ENCODE data around the gene PRKAG1. TPM values are rescaled to one million over a fixed set of nuclear protein-coding genes. Genes with fewer than 3 reads are reported as not detected.

PRKAG1 gene
- total and polyA plus RNA-seq, 4 donors: 43.2 to 75.2 (median 69.9) TPM

- Histone ChIP-seq H3K27ac (ENCODE audit: low read depth, low read length) (no peak overlapping the region), H3K27me3 (ENCODE audit: control insufficient read depth, insufficient read depth, low read length) (peaks cover 63% of the 10 kb centered on the region), H3K4me1 (ENCODE audit: control insufficient read depth, insufficient read depth, low read length) (peaks cover 45% of the 10 kb centered on the region), H3K9me3 (ENCODE audit: control insufficient read depth, insufficient read depth, low read length) (no peaks in the 10 kb centered on the region), H3K36me3 (ENCODE audit: control insufficient read depth, insufficient read depth, low read length) (peaks cover 23% of the 10 kb centered on the region), H3K4me3 (ENCODE audit: low read depth, low read length) (no peak overlapping the region)
- under 1% methylated on average over 32 of the region's 48 CpGs for WGBS (ENCODE audit: insufficient coverage)
- peak in 2 of 6 donors; percentile 14 to 31 for DNase-seq (ENCODE audit: low read depth in 4 of 6, low spot score in 6 of 6)
Observed at GRCh38 chr12:48998497-48999353, 19.9 kb downstream of the PRKAG1 start.

GRCh38 chr12:48997719-48998496 is 20.7 kb downstream of the PRKAG1 start:
- H3K36me3 ChIP-seq (ENCODE audit: control insufficient read depth, insufficient read depth, low read length): peaks cover 16% of the 10 kb centered on the region
- no peak overlapping the region for H3K4me3 ChIP-seq (ENCODE audit: low read depth, low read length)
- H3K4me1 ChIP-seq (ENCODE audit: control insufficient read depth, insufficient read depth, low read length): peaks cover 45% of the 10 kb centered on the region
- DNase-seq (ENCODE audit: low read depth in 4 of 6, low spot score in 6 of 6): peak in 1 of 6 donors; percentile 3
- no peak overlapping the region for H3K27ac ChIP-seq (ENCODE audit: low read depth, low read length)
- H3K27me3 ChIP-seq (ENCODE audit: control insufficient read depth, insufficient read depth, low read length): peaks cover 70% of the 10 kb centered on the region
- WGBS (ENCODE audit: insufficient coverage): 2% methylated on average over 56 of the region's 57 CpGs
- H3K9me3 ChIP-seq (ENCODE audit: control insufficient read depth, insufficient read depth, low read length): no peaks in the 10 kb centered on the region

- 4% methylated on average over 60 of the region's 71 CpGs for WGBS (ENCODE audit: insufficient coverage)
- H3K27ac ChIP-seq (ENCODE audit: low read depth, low read length): no peak overlapping the region
- peak overlapping the region; percentile 9 for H3K4me3 ChIP-seq (ENCODE audit: low read depth, low read length)
- H3K4me1 ChIP-seq (ENCODE audit: control insufficient read depth, insufficient read depth, low read length): peaks cover 45% of the 10 kb centered on the region
- peak in 2 of 6 donors; percentile 92 to 93 for DNase-seq (ENCODE audit: low read depth in 4 of 6, low spot score in 6 of 6)
- H3K27me3 ChIP-seq (ENCODE audit: control insufficient read depth, insufficient read depth, low read length): peaks cover 72% of the 10 kb centered on the region
- peaks cover 7% of the 10 kb centered on the region for H3K36me3 ChIP-seq (ENCODE audit: control insufficient read depth, insufficient read depth, low read length)
- no peaks in the 10 kb centered on the region for H3K9me3 ChIP-seq (ENCODE audit: control insufficient read depth, insufficient read depth, low read length)
Observed at GRCh38 chr12:48996794-48997718, 21.5 kb downstream of the PRKAG1 start.

- 2% methylated on average over 25 of the region's 32 CpGs for WGBS (ENCODE audit: insufficient coverage)
- DNase-seq (ENCODE audit: low read depth in 4 of 6, low spot score in 6 of 6): peak in 2 of 6 donors; percentile 89 to 90
- Histone ChIP-seq H3K27me3 (ENCODE audit: control insufficient read depth, insufficient read depth, low read length) (peaks cover 79% of the 10 kb centered on the region), H3K27ac (ENCODE audit: low read depth, low read length) (no peak overlapping the region), H3K9me3 (ENCODE audit: control insufficient read depth, insufficient read depth, low read length) (no peaks in the 10 kb centered on the region), H3K4me1 (ENCODE audit: control insufficient read depth, insufficient read depth, low read length) (peaks cover 42% of the 10 kb centered on the region), H3K4me3 (ENCODE audit: low read depth, low read length) (peak overlapping the region; percentile 9), H3K36me3 (ENCODE audit: control insufficient read depth, insufficient read depth, low read length) (no peaks in the 10 kb centered on the region)
Observed at GRCh38 chr12:48995086-48995879, 23.3 kb downstream of the PRKAG1 start.

GRCh38 chr12:48994224-48995085 is 24.1 kb downstream of the PRKAG1 start:
- no peak for DNase-seq (ENCODE audit: low read depth in 4 of 6, low spot score in 6 of 6)
- Histone ChIP-seq H3K36me3 (ENCODE audit: control insufficient read depth, insufficient read depth, low read length) (no peaks in the 10 kb centered on the region), H3K27me3 (ENCODE audit: control insufficient read depth, insufficient read depth, low read length) (peaks cover 77% of the 10 kb centered on the region), H3K4me1 (ENCODE audit: control insufficient read depth, insufficient read depth, low read length) (peaks cover 34% of the 10 kb centered on the region), H3K9me3 (ENCODE audit: control insufficient read depth, insufficient read depth, low read length) (no peaks in the 10 kb centered on the region), H3K4me3 (ENCODE audit: low read depth, low read length) (no peak overlapping the region), H3K27ac (ENCODE audit: low read depth, low read length) (no peak overlapping the region)
- 32% methylated on average over 14 of the region's 32 CpGs for WGBS (ENCODE audit: insufficient coverage)

GRCh38 chr12:48993787-48994186 is 24.8 kb downstream of the PRKAG1 start:
- WGBS (ENCODE audit: insufficient coverage): 80% methylated on average over 3 of the region's 3 CpGs
- peaks cover 77% of the 10 kb centered on the region for H3K27me3 ChIP-seq (ENCODE audit: control insufficient read depth, insufficient read depth, low read length)

GRCh38 chr12:48991247-48992050 is 27.1 kb downstream of the PRKAG1 start:
- Histone ChIP-seq H3K27me3 (ENCODE audit: control insufficient read depth, insufficient read depth, low read length) (peaks cover 72% of the 10 kb centered on the region), H3K36me3 (ENCODE audit: control insufficient read depth, insufficient read depth, low read length) (no peaks in the 10 kb centered on the region), H3K9me3 (ENCODE audit: control insufficient read depth, insufficient read depth, low read length) (no peaks in the 10 kb centered on the region), H3K4me1 (ENCODE audit: control insufficient read depth, insufficient read depth, low read length) (peaks cover 22% of the 10 kb centered on the region), H3K27ac (ENCODE audit: low read depth, low read length) (no peak overlapping the region), H3K4me3 (ENCODE audit: low read depth, low read length) (no peak overlapping the region)
- WGBS (ENCODE audit: insufficient coverage): 66% methylated on average over 6 of the region's 8 CpGs
- no peak for DNase-seq (ENCODE audit: low read depth in 4 of 6, low spot score in 6 of 6)

More at GRCh38 chr12:48993787-48994186, 24.8 kb downstream of the PRKAG1 start:
- Histone ChIP-seq H3K4me1 (ENCODE audit: control insufficient read depth, insufficient read depth, low read length) (peaks cover 28% of the 10 kb centered on the region), H3K27ac (ENCODE audit: low read depth, low read length) (no peak overlapping the region), H3K36me3 (ENCODE audit: control insufficient read depth, insufficient read depth, low read length) (no peaks in the 10 kb centered on the region), H3K9me3 (ENCODE audit: control insufficient read depth, insufficient read depth, low read length) (no peaks in the 10 kb centered on the region), H3K4me3 (ENCODE audit: low read depth, low read length) (no peak overlapping the region)
- DNase-seq (ENCODE audit: low read depth in 4 of 6, low spot score in 6 of 6): no peak
